Inflammatory macrophage treated with lipopolysaccharide for 1 hour (primary cell): Measurements from ENCODE around the gene IQCE.

Experiments
- DNase-seq, 2 donors: peaks; one replicate each; pipeline ENCODE4 v3.0.0-alpha.2; 2020 to 2022

The IQCE gene

GRCh38 chr7:2651336-2651735 is 92.6 kb downstream of the IQCE start:
- DNase-seq, result no peak

- no peak for DNase-seq
Measured at GRCh38 chr7:2651847-2652735, 93.3 kb downstream of the IQCE start.

GRCh38 chr7:2652736-2653060 is 93.9 kb downstream of the IQCE start:
- no peak for DNase-seq

- DNase-seq, result no peak
Measured at GRCh38 chr7:2654059-2654458, 95.3 kb downstream of the IQCE start.

GRCh38 chr7:2655870-2656614 is 97.3 kb downstream of the IQCE start:
- no peak for DNase-seq

GRCh38 chr7:2657208-2657607 is 98.4 kb downstream of the IQCE start:
- no peak for DNase-seq

GRCh38 chr7:2657920-2658671 is 99.3 kb downstream of the IQCE start:
- DNase-seq, result no peak

GRCh38 chr7:2658941-2659340 is 100.2 kb downstream of the IQCE start:
- no peak for DNase-seq

- DNase-seq, result no peak
Measured at GRCh38 chr7:2659556-2660358, 101.0 kb downstream of the IQCE start.

GRCh38 chr7:2660359-2661095 is 101.7 kb downstream of the IQCE start:
- no peak for DNase-seq

- DNase-seq, result no peak
Measured at GRCh38 chr7:2661096-2661449, 102.3 kb downstream of the IQCE start.

GRCh38 chr7:2661602-2662272 is 103.0 kb downstream of the IQCE start:
- DNase-seq, result no peak

- no peak for DNase-seq
Measured at GRCh38 chr7:2662273-2663120, 103.7 kb downstream of the IQCE start.

GRCh38 chr7:2663121-2663886 is 104.5 kb downstream of the IQCE start:
- no peak for DNase-seq

GRCh38 chr7:2663960-2664359 is 105.2 kb downstream of the IQCE start:
- DNase-seq, result no peak
